Renal cortex interstitium (tissue), 3 donors: ENCODE data around the gene ZNF445. TPM values are rescaled to one million over a fixed set of nuclear protein-coding genes. Genes with fewer than 3 reads are reported as not detected.

Experiments used
- polyA plus RNA-seq, 3 donors: library from polyadenylated mRNA; unstranded; fragments of 120-200 nt; gene quantifications; one replicate each; pipeline ENCODE4 v1.2.1, GENCODE V29; 2013; ENCODE audit not compliant: insufficient read length in 3 of 3

Gene ZNF445
- polyA plus RNA-seq, 3 donors: 22.3 to 28.7 (median 22.5) TPM

Other genes with a start within 250 kb of the ZNF445 start
- gene TOPAZ1, start 235.8 kb downstream of the ZNF445 start, polyA plus RNA-seq: under 1 TPM in 1 of 3 donors, not detected in 2; 0.03 TPM
- gene TCAIM, start 138.9 kb downstream of the ZNF445 start, polyA plus RNA-seq: 10 to 100 TPM; 37.9 to 48.7 (median 46.7) TPM
- gene ZKSCAN7, start 77.5 kb upstream of the ZNF445 start, polyA plus RNA-seq: 10 to 100 TPM; 15.8 to 18.0 (median 17.1) TPM
- 10 to 100 TPM; 11.6 to 18.2 (median 13.1) TPM for gene ZNF660, start 107.3 kb upstream of the ZNF445 start, polyA plus RNA-seq
- 10 to 100 TPM; 33.0 to 35.0 (median 33.9) TPM for gene ZNF197, start 147.4 kb upstream of the ZNF445 start, polyA plus RNA-seq
- gene ZNF35, start 171.1 kb upstream of the ZNF445 start, polyA plus RNA-seq: 10 to 100 TPM; 10.5 to 11.7 (median 11.6) TPM
- 10 to 100 TPM; 12.7 to 14.7 (median 12.7) TPM for gene ZNF502, start 235.0 kb upstream of the ZNF445 start, polyA plus RNA-seq